Neural cell (in vitro differentiated cells): ENCODE data around the gene NF1. TPM values are rescaled to one million over a fixed set of nuclear protein-coding genes. Genes with fewer than 3 reads are reported as not detected.

Experiments used
- H2AFZ ChIP-seq: fragments of 200-600, 300-800 bp; sonication (generic), shearing (Covaris generic); 2 replicates; pipeline ENCODE4 v1.6.0; 2014; ENCODE audit warnings: low read depth, mild to moderate bottlenecking, antibody characterized with exemption, low read length, moderate library complexity
- H3F3A ChIP-seq: fragments of 200-600 bp; shearing (Covaris generic); 2 replicates; pipeline ENCODE4 v1.6.1; 2016; ENCODE audit warnings: mild to moderate bottlenecking, moderate library complexity, mixed read lengths, antibody characterized with exemption, low read length; ENCODE audit not compliant: insufficient read depth, poor library complexity, severe bottlenecking
- H3K27ac ChIP-seq: fragments of 200-600, 300-800 bp; sonication (generic), shearing (Covaris generic); 2 replicates; pipeline ENCODE4 v1.5.1; 2014; ENCODE audit warnings: mild to moderate bottlenecking, low read length, moderate library complexity
- H3K27me3 ChIP-seq: fragments of 300-800, 200-600 bp; sonication (generic), shearing (Covaris generic); 2 replicates; pipeline ENCODE4 v1.6.0; 2014; ENCODE audit warnings: mild to moderate bottlenecking, low read depth, low read length, moderate library complexity; ENCODE audit not compliant: insufficient read depth
- H3K36me3 ChIP-seq: fragments of 300-800, 200-600 bp; sonication (generic), shearing (Covaris generic); 2 replicates; pipeline ENCODE4 v1.5.1; 2014; ENCODE audit warnings: mild to moderate bottlenecking, antibody characterized with exemption, low read length, moderate library complexity; ENCODE audit not compliant: insufficient read depth
- H3K4me2 ChIP-seq: fragments of 300-800, 200-600 bp; sonication (generic), shearing (Covaris generic); 2 replicates; pipeline ENCODE4 v1.6.0; 2014; ENCODE audit warnings: mild to moderate bottlenecking, low read length
- H3K4me3 ChIP-seq: fragments of 300-800, 200-600 bp; sonication (generic), shearing (Covaris generic); 2 replicates; pipeline ENCODE4 v1.5.1; 2014; ENCODE audit warnings: mild to moderate bottlenecking, low read length, moderate library complexity
- H3K79me2 ChIP-seq: fragments of 200-600 bp; shearing (Covaris generic); replicated peaks from 2 replicates; pipeline ENCODE4 v1.6.0; 2014; ENCODE audit warnings: mild to moderate bottlenecking, low read length, moderate library complexity; ENCODE audit not compliant: insufficient read depth
- H3K9ac ChIP-seq: fragments of 300-800, 200-600 bp; sonication (generic), shearing (Covaris generic); 2 replicates; pipeline ENCODE4 v1.6.1; 2016; ENCODE audit warnings: mild to moderate bottlenecking, low read length, mixed read lengths
- H3K9me2 ChIP-seq: fragments of 200-600 bp; shearing (Covaris generic); 2 replicates; pipeline ENCODE4 v1.6.1; 2016; ENCODE audit warnings: mild to moderate bottlenecking, low read length, mixed read lengths; ENCODE audit not compliant: insufficient read depth
- H3K9me3 ChIP-seq: fragments of 200-600, 300-800 bp; sonication (generic), shearing (Covaris generic); 2 replicates; pipeline ENCODE4 v1.6.1; 2016; ENCODE audit warnings: mild to moderate bottlenecking, mixed run types, low read length, moderate library complexity, mixed read lengths
- H4K20me1 ChIP-seq: fragments of 200-600 bp; shearing (Covaris generic); 2 replicates; pipeline ENCODE4 v1.6.1; 2016; ENCODE audit warnings: mild to moderate bottlenecking, mixed run types; ENCODE audit not compliant: insufficient read depth
- CTCF ChIP-seq: fragments of 450-650 bp; IDR thresholded peaks from 2 replicates; pipeline ENCODE4 v1.5.1; 2014; ENCODE audit warnings: antibody characterized with exemption, mild to moderate bottlenecking, moderate library complexity; ENCODE audit not compliant: poor library complexity, severe bottlenecking
- EP300 ChIP-seq: fragments of 450-650 bp; conservative IDR thresholded peaks from 2 replicates; pipeline ENCODE4 v1.6.1; 2014; ENCODE audit warnings: antibody characterized with exemption, mild to moderate bottlenecking, moderate library complexity; ENCODE audit not compliant: poor library complexity, severe bottlenecking
- EZH2 ChIP-seq: fragments of 200-600, 300-800 bp; shearing (Covaris generic), sonication (generic); IDR thresholded peaks from 2 replicates; pipeline ENCODE4 v1.6.1; 2014; ENCODE audit warnings: antibody characterized with exemption, low read length, borderline replicate concordance, mild to moderate bottlenecking; ENCODE audit not compliant: insufficient read depth, poor library complexity, severe bottlenecking
- MXI1 ChIP-seq: fragments of 450-650 bp; conservative IDR thresholded peaks from 2 replicates; pipeline ENCODE4 v1.6.1; 2014; ENCODE audit warnings: antibody characterized with exemption, mild to moderate bottlenecking; ENCODE audit not compliant: poor library complexity, severe bottlenecking
- POLR2AphosphoS5 ChIP-seq: IDR thresholded peaks from 2 replicates; pipeline ENCODE4 v1.6.1; 2012
- RAD21 ChIP-seq: fragments of 450-650 bp; conservative IDR thresholded peaks from 2 replicates; pipeline ENCODE4 v1.6.1; 2014; ENCODE audit warnings: antibody characterized with exemption, mild to moderate bottlenecking, moderate library complexity
- REST ChIP-seq: IDR thresholded peaks from 2 replicates; pipeline ENCODE4 v1.6.1; 2012; ENCODE audit warnings: borderline replicate concordance
- SMC3 ChIP-seq: fragments of 450-650 bp; conservative IDR thresholded peaks from 2 replicates; pipeline ENCODE4 v1.6.1; 2014; ENCODE audit warnings: antibody characterized with exemption, mild to moderate bottlenecking, moderate library complexity; ENCODE audit not compliant: poor library complexity
- TAF1 ChIP-seq: IDR thresholded peaks from 2 replicates; pipeline ENCODE4 v1.6.1; 2012; ENCODE audit warnings: low read depth
- polyA plus RNA-seq: library from polyadenylated mRNA; depleted of rRNA; stranded (reverse); fragments of >200 nt; gene quantifications from 2 replicates; pipeline ENCODE4 v1.2.3, GENCODE V29; 2014

Gene NF1
- polyA plus RNA-seq, 1 donor from 2014 or later, result 22.4 TPM

GRCh38 chr17:31413081-31413799, 318.5 kb downstream of the NF1 start:
- Histone ChIP-seq H3K9me3 (no peaks in the 10 kb centered on the region), H3K9me2 (no peaks in the 10 kb centered on the region), H4K20me1 (no peaks in the 10 kb centered on the region), H3K36me3 (no peaks in the 10 kb centered on the region), H3K4me3 (no peak overlapping the region), H3K27me3 (no peaks in the 10 kb centered on the region), H3K79me2 (no peaks in the 10 kb centered on the region), H3F3A (no peaks in the 10 kb centered on the region), H3K9ac (no peak overlapping the region), H2AFZ (no peak overlapping the region), H3K4me2 (no peak overlapping the region), H3K27ac (no peak overlapping the region)
- no peak for TF ChIP-seq MXI1
- TF ChIP-seq SMC3, result no peak
- no peak for TF ChIP-seq REST
- TF ChIP-seq CTCF, result no peak
- no peak for TF ChIP-seq TAF1
- TF ChIP-seq POLR2AphosphoS5, result no peak
- TF ChIP-seq RAD21, result no peak
- no peak for TF ChIP-seq EZH2
- no peak for TF ChIP-seq EP300

- TF ChIP-seq SMC3, result no peak
- no peak for TF ChIP-seq RAD21
- TF ChIP-seq REST, result no peak
- no peak for TF ChIP-seq EZH2
- TF ChIP-seq POLR2AphosphoS5, result no peak
- no peak for TF ChIP-seq EP300
- TF ChIP-seq TAF1, result no peak
- TF ChIP-seq CTCF, result no peak
- no peak for TF ChIP-seq MXI1
- Histone ChIP-seq H3K79me2 (no peaks in the 10 kb centered on the region), H3K27ac (no peak overlapping the region), H2AFZ (no peak overlapping the region), H3K36me3 (no peaks in the 10 kb centered on the region), H3K9me3 (no peaks in the 10 kb centered on the region), H3K9ac (no peak overlapping the region), H3F3A (no peaks in the 10 kb centered on the region), H3K27me3 (no peaks in the 10 kb centered on the region), H3K4me3 (no peak overlapping the region), H3K4me2 (no peak overlapping the region), H3K9me2 (no peaks in the 10 kb centered on the region), H4K20me1 (no peaks in the 10 kb centered on the region)
Observed at GRCh38 chr17:31413874-31414549, 319.2 kb downstream of the NF1 start.
